LNCaP clone FGC (cell line): ENCODE data around the gene PPP1R27.

Source experiments
- DNase-seq: peaks from one replicate; pipeline ENCODE4 v3.0.0-alpha.2; 2011; ENCODE audit warnings: low read depth
- H3K4me3 ChIP-seq: 2 replicates; pipeline ENCODE4 v1.5.1; 2011; ENCODE audit warnings: mild to moderate bottlenecking, low read depth, low read length, control low read depth
- CTCF ChIP-seq: IDR thresholded peaks from 2 replicates; pipeline ENCODE4 v1.5.1; 2012; ENCODE audit warnings: mild to moderate bottlenecking; ENCODE audit not compliant: control insufficient read depth, insufficient read depth; ENCODE audit errors: extremely low read depth

The PPP1R27 gene

GRCh38 chr17:81852237-81852636 is 17.4 kb upstream of the PPP1R27 start:
- DNase-seq, result no peak
- H3K4me3 ChIP-seq, result no peak overlapping the region
- TF ChIP-seq CTCF, result no peak

DNA sequence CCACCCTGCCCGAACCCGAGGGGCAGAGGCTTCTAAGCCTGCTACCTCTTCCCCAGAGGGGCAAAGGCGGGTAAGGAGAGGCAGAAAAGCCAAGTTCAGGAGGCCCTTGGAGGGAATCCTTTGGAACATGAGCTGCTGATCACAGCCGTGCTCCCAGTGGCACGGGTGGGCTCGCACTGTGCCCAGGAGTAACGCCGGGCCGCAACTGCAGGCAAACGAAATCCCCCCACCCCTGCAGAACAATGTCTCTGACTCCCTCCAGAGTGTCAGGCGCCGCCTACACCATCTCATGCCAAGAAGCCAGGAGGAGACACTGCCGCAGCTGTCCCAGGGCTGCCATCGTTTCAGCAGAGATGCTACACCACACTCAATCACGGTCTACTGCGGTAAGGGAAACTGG is 16.6 kb upstream of the PPP1R27 start:
- TF ChIP-seq CTCF, result no peak
- DNase-seq, result no peak
- no peak overlapping the region for H3K4me3 ChIP-seq

DNA sequence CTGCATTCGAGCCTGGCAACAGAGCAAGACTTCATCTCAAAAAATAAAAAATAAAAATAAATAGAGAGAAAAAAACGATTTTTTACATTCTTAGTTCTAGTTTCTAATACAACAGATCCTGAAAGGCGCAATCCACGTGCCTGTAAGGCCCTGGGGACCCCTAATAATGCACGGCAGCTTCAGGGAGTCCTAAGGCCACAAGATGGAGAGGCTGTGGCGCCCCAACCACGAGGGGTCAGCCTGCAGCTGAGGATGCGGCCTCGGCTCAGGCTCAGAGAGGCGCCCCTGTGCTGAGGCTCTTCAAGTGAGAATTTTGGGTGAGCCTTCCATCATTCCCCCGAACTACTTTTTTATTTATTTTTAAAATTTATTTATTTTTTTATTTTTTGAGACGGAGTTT is 14.6 kb upstream of the PPP1R27 start:
- no peak overlapping the region for H3K4me3 ChIP-seq
- DNase-seq, result no peak
- no peak for TF ChIP-seq CTCF

DNA sequence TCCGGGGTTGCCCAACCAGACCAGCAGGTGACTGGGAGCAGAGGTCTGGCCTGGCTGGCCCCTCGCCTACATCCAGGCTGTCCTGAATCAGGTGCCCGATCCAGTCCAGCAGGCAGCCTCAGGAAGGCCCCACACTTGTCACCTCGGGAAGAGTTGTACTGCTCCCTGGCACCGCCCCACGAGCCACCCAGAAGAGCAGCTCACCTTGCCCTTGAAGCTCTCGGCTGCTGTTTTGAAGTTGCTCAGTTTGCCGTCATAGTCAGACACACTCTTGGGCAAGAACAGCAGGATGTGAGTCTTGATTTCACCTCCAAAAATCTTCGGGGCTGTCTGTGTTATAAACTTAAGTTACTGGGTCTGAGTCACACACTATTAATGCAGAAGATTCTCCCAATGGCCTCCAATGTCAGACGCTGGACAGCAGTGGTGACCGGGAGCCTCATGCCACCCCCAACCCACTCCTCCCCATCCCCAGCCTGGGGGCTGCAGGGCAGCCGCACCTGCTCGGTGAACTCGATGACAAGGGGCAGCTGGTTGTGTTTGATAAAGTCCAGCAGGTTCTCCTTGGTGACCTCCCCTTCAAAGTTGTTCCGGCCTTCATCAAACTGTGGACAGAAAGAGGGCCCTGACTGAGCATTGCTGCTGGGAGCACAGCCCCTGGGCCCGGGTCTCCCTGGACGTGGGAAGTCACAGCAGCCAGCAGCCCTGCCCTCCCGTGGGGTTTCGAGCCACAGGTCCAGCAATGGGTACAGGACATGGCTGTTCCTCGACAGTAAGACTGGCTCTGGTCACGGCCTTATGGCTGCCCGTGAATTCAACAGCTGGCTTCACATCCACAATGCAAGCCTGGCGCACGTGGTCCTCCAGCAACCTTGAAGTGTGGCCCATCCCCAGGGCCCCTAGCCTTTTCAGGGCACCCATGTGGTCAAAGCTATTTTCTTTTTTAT is 12.2 kb upstream of the PPP1R27 start:
- DNase-seq, result peak; percentile 84
- TF ChIP-seq CTCF, result no peak
- no peak overlapping the region for H3K4me3 ChIP-seq

- no peak for TF ChIP-seq CTCF
- DNase-seq, result no peak
- no peak overlapping the region for H3K4me3 ChIP-seq
Measured at GRCh38 chr17:81845881-81846742, 11.3 kb upstream of the PPP1R27 start.

- no peak for DNase-seq
- no peak for TF ChIP-seq CTCF
- no peak overlapping the region for H3K4me3 ChIP-seq
Measured at GRCh38 chr17:81845361-81845760, 10.5 kb upstream of the PPP1R27 start.
